Daoy (cell line): ENCODE results near the gene PRR12. TPM values are rescaled to one million over a fixed set of nuclear protein-coding genes. Genes with fewer than 3 reads are reported as not detected.

Source experiments
- DNase-seq: peaks from one replicate; pipeline ENCODE4 v3.0.0-alpha.2; 2015; ENCODE audit warnings: low read depth
- total RNA-seq: library from RNA; depleted of rRNA; stranded (reverse); fragments of >200 nt; shearing (Covaris generic); gene quantifications from 2 replicates; pipeline ENCODE4 v1.2.3, GENCODE V29; 2014; rRNA removed

PRR12 gene
- total RNA-seq, 1 experiment from 2014 or later = 2.5 TPM

DNA sequence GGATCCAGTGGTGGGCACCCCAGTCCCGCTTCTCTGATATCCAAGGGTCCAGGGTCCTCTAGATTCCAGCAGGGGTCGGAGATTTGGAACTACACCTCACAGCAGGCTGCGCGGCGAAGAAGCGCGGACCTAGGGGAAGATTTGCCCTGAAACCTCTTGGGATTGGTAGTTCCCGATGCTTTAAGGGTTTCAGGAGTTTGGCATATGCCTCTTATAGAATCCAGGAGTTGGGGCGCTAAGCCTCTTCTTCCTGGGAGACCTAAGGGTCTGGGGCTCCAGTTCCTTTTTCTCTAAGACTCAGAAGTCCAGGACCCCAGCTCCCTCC, 75.1 kb downstream of the PRR12 start:
- no peak for DNase-seq

- no peak for DNase-seq
Observed at GRCh38 chr19:49667473-49667872, 76.5 kb downstream of the PRR12 start.

- no peak for DNase-seq
Observed at GRCh38 chr19:49669516-49669915, 78.5 kb downstream of the PRR12 start.

- peak; percentile 77 for DNase-seq
Observed at GRCh38 chr19:49672131-49672919, 81.3 kb downstream of the PRR12 start.

Other genes starting within 250 kb of the PRR12 start
- 29.0 and 31.0 TPM in 2 replicates for gene TEAD2, start 228.8 kb upstream of the PRR12 start, total RNA-seq
- 0.17 TPM in 1 of 2 replicates, not detected in the other for gene DKKL1, start 227.3 kb upstream of the PRR12 start, total RNA-seq
- not detected in 2 replicates for gene KASH5, start 202.9 kb upstream of the PRR12 start, total RNA-seq
- not detected in 2 replicates for gene PTH2, start 167.7 kb upstream of the PRR12 start, total RNA-seq
- gene GFY, start 165.8 kb upstream of the PRR12 start, total RNA-seq = not detected in 2 replicates
- not detected in 2 replicates for gene SLC17A7, start 149.7 kb upstream of the PRR12 start, total RNA-seq
- gene PIH1D1, start 139.4 kb upstream of the PRR12 start, total RNA-seq = 146 and 200 TPM in 2 replicates
- gene ALDH16A1, start 138.0 kb upstream of the PRR12 start, total RNA-seq = 50.5 and 86.2 TPM in 2 replicates
- gene FLT3LG, start 117.0 kb upstream of the PRR12 start, total RNA-seq = 1.5 and 4.7 TPM in 2 replicates
- gene RPL13A, start 103.6 kb upstream of the PRR12 start, total RNA-seq = 2,661 and 3,645 TPM in 2 replicates
- gene RPS11, start 94.7 kb upstream of the PRR12 start, total RNA-seq = 3,589 and 4,520 TPM in 2 replicates
- gene FCGRT, start 78.5 kb upstream of the PRR12 start, total RNA-seq = 3.5 and 3.7 TPM in 2 replicates
- gene RCN3, start 63.2 kb upstream of the PRR12 start, total RNA-seq = 178 and 202 TPM in 2 replicates
- gene NOSIP, start 10.6 kb upstream of the PRR12 start, total RNA-seq = 182 and 246 TPM in 2 replicates
- 0.30 and 5.8 TPM in 2 replicates for gene PRRG2, start 9.9 kb upstream of the PRR12 start, total RNA-seq
- 11.0 and 12.7 TPM in 2 replicates for gene RRAS, start 49.0 kb downstream of the PRR12 start, total RNA-seq
- 32.5 and 32.8 TPM in 2 replicates for gene SCAF1, start 51.0 kb downstream of the PRR12 start, total RNA-seq
- gene IRF3, start 74.7 kb downstream of the PRR12 start, total RNA-seq = 88.0 and 110 TPM in 2 replicates
- 15.5 and 18.1 TPM in 2 replicates for gene BCL2L12, start 74.8 kb downstream of the PRR12 start, total RNA-seq
- 338 and 386 TPM in 2 replicates for gene PRMT1, start 86.1 kb downstream of the PRR12 start, total RNA-seq
- 0.27 and 0.40 TPM in 2 replicates for gene ADM5, start 98.4 kb downstream of the PRR12 start, total RNA-seq
- 5.0 and 8.3 TPM in 2 replicates for gene CPT1C, start 99.9 kb downstream of the PRR12 start, total RNA-seq
- gene TSKS, start 172.1 kb downstream of the PRR12 start, total RNA-seq = not detected in 2 replicates
- gene AP2A1, start 175.8 kb downstream of the PRR12 start, total RNA-seq = 44.8 and 46.5 TPM in 2 replicates
- 9.9 and 20.1 TPM in 2 replicates for gene FUZ, start 222.1 kb downstream of the PRR12 start, total RNA-seq
- 17.8 and 29.9 TPM in 2 replicates for gene MED25, start 227.1 kb downstream of the PRR12 start, total RNA-seq